Stimulated activated CD4-positive, alpha-beta T cell treated with anti-CD3 and anti-CD28 coated beads, Interleukin-1b, Interleukin-23, amount 100 ng/mL, for 4 hours (primary cell): ENCODE results near the gene VIPR2.

Experiments used
- DNase-seq, 2 donors: peaks; one replicate each; pipeline ENCODE4 v3.0.0-alpha.2; 2020; ENCODE audit warnings: low read depth in 2 of 2

VIPR2 gene

GRCh38 chr7:159158125-159158887 is 13.6 kb upstream of the VIPR2 start:
- DNase-seq, result no peak

GRCh38 chr7:159157714-159158113 is 13.0 kb upstream of the VIPR2 start:
- DNase-seq, result no peak

GRCh38 chr7:159156436-159157245 is 12.0 kb upstream of the VIPR2 start:
- DNase-seq, result no peak

- DNase-seq, result no peak
Observed at GRCh38 chr7:159155410-159155809, 10.7 kb upstream of the VIPR2 start.

GRCh38 chr7:159154243-159154642 is 9.6 kb upstream of the VIPR2 start:
- no peak for DNase-seq

GRCh38 chr7:159153511-159153910 is 8.8 kb upstream of the VIPR2 start:
- DNase-seq, result no peak

- DNase-seq, result no peak
Observed at GRCh38 chr7:159152816-159153215, 8.1 kb upstream of the VIPR2 start.

GRCh38 chr7:159151231-159151630 is 6.6 kb upstream of the VIPR2 start:
- no peak for DNase-seq

GRCh38 chr7:159149488-159149887 is 4.8 kb upstream of the VIPR2 start:
- no peak for DNase-seq

- DNase-seq, result no peak
Observed at GRCh38 chr7:159148430-159149395, 4.0 kb upstream of the VIPR2 start.

GRCh38 chr7:159147687-159148086 is 3.0 kb upstream of the VIPR2 start:
- no peak for DNase-seq

- DNase-seq, result no peak
Observed at GRCh38 chr7:159147246-159147645, 2.6 kb upstream of the VIPR2 start.

- DNase-seq, result no peak
Observed at GRCh38 chr7:159146084-159146858, 1.6 kb upstream of the VIPR2 start.

GRCh38 chr7:159145490-159145855 is 806 bp upstream of the VIPR2 start:
- DNase-seq, result no peak

- DNase-seq, result no peak
Observed at GRCh38 chr7:159143780-159144757, 598 bp downstream of the VIPR2 start.

- DNase-seq, result no peak
Observed at GRCh38 chr7:159142730-159143129, 1.9 kb downstream of the VIPR2 start.

GRCh38 chr7:159142199-159142598 is 2.5 kb downstream of the VIPR2 start:
- DNase-seq, result no peak

- DNase-seq, result no peak
Observed at GRCh38 chr7:159141660-159142059, 3.0 kb downstream of the VIPR2 start.

- no peak for DNase-seq
Observed at GRCh38 chr7:159141167-159141566, 3.5 kb downstream of the VIPR2 start.
